ENCODE results near the gene AP2A2. TPM values are rescaled to one million over a fixed set of nuclear protein-coding genes. Genes with fewer than 3 reads are reported as not detected.

Gene AP2A2
- total RNA-seq, 2 donors from 2014 or later, result 49.5 to 57.0 TPM

GRCh38 chr11:921921-922678 lies 3.6 kb upstream of the AP2A2 start:
- Mint-ChIP-seq H3K9me3 (no peaks in the 10 kb centered on the region), H3K4me1 (ENCODE audit: low read depth) (peaks cover 9% of the 10 kb centered on the region), H3K27ac (no peak overlapping the region), H3K27me3 (ENCODE audit: low read depth) (no peaks in the 10 kb centered on the region), H3K4me3 (no peak overlapping the region), H3K36me3 (ENCODE audit: insufficient read depth in 2 of 2) (no peaks in the 10 kb centered on the region)
- ATAC-seq (replicated peaks in 1 of 2), result no peak
- no peak for DNase-seq

- H3K27me3 Mint-ChIP-seq (ENCODE audit: low read depth), result no peaks in the 10 kb centered on the region
- H3K9me3 Mint-ChIP-seq, result no peaks in the 10 kb centered on the region
- ATAC-seq (replicated peaks in 1 of 2) (no peak), DNase-seq (no peak)
- H3K36me3 Mint-ChIP-seq (ENCODE audit: insufficient read depth in 2 of 2), result no peaks in the 10 kb centered on the region
- peaks cover 26% of the 10 kb centered on the region for H3K4me1 Mint-ChIP-seq (ENCODE audit: low read depth)
- no peak overlapping the region for H3K27ac Mint-ChIP-seq
- peak overlapping the region in 1 of 2 donors; percentile 36 for H3K4me3 Mint-ChIP-seq
These were observed 1.8 kb upstream of the AP2A2 start for GRCh38 chr11:923691-924405.

- Mint-ChIP-seq H3K4me3 (no peak overlapping the region), H3K4me1 (ENCODE audit: low read depth) (peaks cover 30% of the 10 kb centered on the region), H3K27ac (no peak overlapping the region), H3K27me3 (ENCODE audit: low read depth) (no peaks in the 10 kb centered on the region), H3K36me3 (ENCODE audit: insufficient read depth in 2 of 2) (no peaks in the 10 kb centered on the region), H3K9me3 (no peaks in the 10 kb centered on the region)
- ATAC-seq (replicated peaks in 1 of 2), result no peak
- DNase-seq, result no peak
These were observed 1.1 kb upstream of the AP2A2 start for GRCh38 chr11:924406-925157.

GRCh38 chr11:925158-925495 lies 543 bp upstream of the AP2A2 start:
- ATAC-seq (replicated peaks in 1 of 2) (no peak), DNase-seq (no peak)
- H3K9me3 Mint-ChIP-seq, result no peaks in the 10 kb centered on the region
- no peak overlapping the region for H3K27ac Mint-ChIP-seq
- no peak overlapping the region for H3K4me3 Mint-ChIP-seq
- H3K36me3 Mint-ChIP-seq (ENCODE audit: insufficient read depth in 2 of 2), result no peaks in the 10 kb centered on the region
- H3K4me1 Mint-ChIP-seq (ENCODE audit: low read depth), result peaks cover 30% of the 10 kb centered on the region
- H3K27me3 Mint-ChIP-seq (ENCODE audit: low read depth), result no peaks in the 10 kb centered on the region

- DNase-seq, result no peak
- no peaks in the 10 kb centered on the region for H3K27me3 Mint-ChIP-seq (ENCODE audit: low read depth)
- H3K4me3 Mint-ChIP-seq, result peak overlapping the region; percentile 86 to 89
These were observed 759 bp downstream of the AP2A2 start for GRCh38 chr11:926341-926916.

GRCh38 chr11:927871-928270 lies 2.2 kb downstream of the AP2A2 start:
- ATAC-seq (replicated peaks in 1 of 2) (peak in 1 of 2 donors; percentile 17), DNase-seq (peak in 1 of 2 donors; percentile 35)
- no peaks in the 10 kb centered on the region for H3K9me3 Mint-ChIP-seq
- H3K4me3 Mint-ChIP-seq, result peak overlapping the region; percentile 86 to 89
- H3K36me3 Mint-ChIP-seq (ENCODE audit: insufficient read depth in 2 of 2), result peaks cover 0 to 2% of the 10 kb centered on the region in 2 donors
- peak overlapping the region; percentile 19 for H3K27ac Mint-ChIP-seq
- H3K4me1 Mint-ChIP-seq (ENCODE audit: low read depth), result peaks cover 51% of the 10 kb centered on the region
- no peaks in the 10 kb centered on the region for H3K27me3 Mint-ChIP-seq (ENCODE audit: low read depth)

More at GRCh38 chr11:926341-926916, 759 bp downstream of the AP2A2 start:
- H3K4me1 Mint-ChIP-seq (ENCODE audit: low read depth), result peaks cover 39% of the 10 kb centered on the region
- peak overlapping the region; percentile 88 for H3K27ac Mint-ChIP-seq
- H3K36me3 Mint-ChIP-seq (ENCODE audit: insufficient read depth in 2 of 2), result peaks cover 0 to 2% of the 10 kb centered on the region in 2 donors
- no peak for ATAC-seq (replicated peaks in 1 of 2)
- H3K9me3 Mint-ChIP-seq, result no peaks in the 10 kb centered on the region

GRCh38 chr11:928786-929185 lies 3.1 kb downstream of the AP2A2 start:
- H3K4me1 Mint-ChIP-seq (ENCODE audit: low read depth), result peaks cover 57% of the 10 kb centered on the region
- H3K9me3 Mint-ChIP-seq, result no peaks in the 10 kb centered on the region
- peaks cover 0 to 2% of the 10 kb centered on the region in 2 donors for H3K36me3 Mint-ChIP-seq (ENCODE audit: insufficient read depth in 2 of 2)
- no peak for DNase-seq
- ATAC-seq (replicated peaks in 1 of 2), result no peak
- no peak overlapping the region for H3K27ac Mint-ChIP-seq
- H3K4me3 Mint-ChIP-seq, result peak overlapping the region in 1 of 2 donors; percentile 60
- no peaks in the 10 kb centered on the region for H3K27me3 Mint-ChIP-seq (ENCODE audit: low read depth)

- Mint-ChIP-seq H3K27me3 (ENCODE audit: low read depth) (no peaks in the 10 kb centered on the region), H3K4me1 (ENCODE audit: low read depth) (peaks cover 57% of the 10 kb centered on the region), H3K27ac (no peak overlapping the region), H3K36me3 (ENCODE audit: insufficient read depth in 2 of 2) (peaks cover 0 to 2% of the 10 kb centered on the region in 2 donors), H3K4me3 (no peak overlapping the region), H3K9me3 (no peaks in the 10 kb centered on the region)
- ATAC-seq (replicated peaks in 1 of 2), result no peak
- no peak for DNase-seq
These were observed 3.7 kb downstream of the AP2A2 start for GRCh38 chr11:929405-929804.

- H3K27ac Mint-ChIP-seq, result peak overlapping the region; percentile 56
- ATAC-seq (replicated peaks in 1 of 2), result no peak
- no peaks in the 10 kb centered on the region for H3K27me3 Mint-ChIP-seq (ENCODE audit: low read depth)
- no peaks in the 10 kb centered on the region for H3K9me3 Mint-ChIP-seq
- H3K4me1 Mint-ChIP-seq (ENCODE audit: low read depth), result peaks cover 65% of the 10 kb centered on the region
- peaks cover 0 to 2% of the 10 kb centered on the region in 2 donors for H3K36me3 Mint-ChIP-seq (ENCODE audit: insufficient read depth in 2 of 2)
- no peak for DNase-seq
- no peak overlapping the region for H3K4me3 Mint-ChIP-seq
These were observed 5.7 kb downstream of the AP2A2 start for GRCh38 chr11:931385-931784.

GRCh38 chr11:932435-932834 lies 6.8 kb downstream of the AP2A2 start:
- no peak overlapping the region for H3K27ac Mint-ChIP-seq
- peaks cover 64% of the 10 kb centered on the region for H3K4me1 Mint-ChIP-seq (ENCODE audit: low read depth)
- ATAC-seq (replicated peaks in 1 of 2), result no peak
- no peak for DNase-seq
- peak overlapping the region in 1 of 2 donors; percentile 6 for H3K4me3 Mint-ChIP-seq
- no peaks in the 10 kb centered on the region for H3K9me3 Mint-ChIP-seq
- H3K36me3 Mint-ChIP-seq (ENCODE audit: insufficient read depth in 2 of 2), result peaks cover 0 to 2% of the 10 kb centered on the region in 2 donors
- no peaks in the 10 kb centered on the region for H3K27me3 Mint-ChIP-seq (ENCODE audit: low read depth)

GRCh38 chr11:933142-933851 lies 7.6 kb downstream of the AP2A2 start:
- H3K9me3 Mint-ChIP-seq, result no peaks in the 10 kb centered on the region
- H3K4me3 Mint-ChIP-seq, result peak overlapping the region in 1 of 2 donors; percentile 6
- peaks cover 0 to 2% of the 10 kb centered on the region in 2 donors for H3K36me3 Mint-ChIP-seq (ENCODE audit: insufficient read depth in 2 of 2)
- ATAC-seq (replicated peaks in 1 of 2) (no peak), DNase-seq (no peak)
- peaks cover 64% of the 10 kb centered on the region for H3K4me1 Mint-ChIP-seq (ENCODE audit: low read depth)
- H3K27ac Mint-ChIP-seq, result no peak overlapping the region
- no peaks in the 10 kb centered on the region for H3K27me3 Mint-ChIP-seq (ENCODE audit: low read depth)

GRCh38 chr11:933936-934335 lies 8.3 kb downstream of the AP2A2 start:
- Mint-ChIP-seq H3K4me3 (no peak overlapping the region), H3K27ac (no peak overlapping the region), H3K9me3 (no peaks in the 10 kb centered on the region), H3K4me1 (ENCODE audit: low read depth) (peaks cover 64% of the 10 kb centered on the region), H3K27me3 (ENCODE audit: low read depth) (no peaks in the 10 kb centered on the region), H3K36me3 (ENCODE audit: insufficient read depth in 2 of 2) (peaks cover 0 to 2% of the 10 kb centered on the region in 2 donors)
- DNase-seq, result no peak
- ATAC-seq (replicated peaks in 1 of 2), result no peak

Data from activated T-cell treated with anti-CD3 and anti-CD28 coated beads, Interleukin-2, amount 50 U/mL, for 72 hours (primary cell).